ENCODE measurements around the gene ELL2. TPM values are rescaled to one million over a fixed set of nuclear protein-coding genes. Genes with fewer than 3 reads are reported as not detected.
A peak's percentile ranks its signal among the peaks of the same experiment; 100 is the strongest.

Gene ELL2
- total RNA-seq, 1 experiment from 2014 or later, result 0.54 TPM

GRCh38 chr5:95959051-95959887 lies 2.4 kb downstream of the ELL2 start:
- in situ Hi-C loops (cut with HindIII; ENCODE audit: low sequenced_read_pairs), result no loop called here
- DNase-seq (ENCODE audit: low spot score), result peak; percentile 34

- no peak for DNase-seq (ENCODE audit: low spot score)
Measured at GRCh38 chr5:95958310-95959014, 3.2 kb downstream of the ELL2 start.

GRCh38 chr5:95957561-95958203 lies 4.0 kb downstream of the ELL2 start:
- in situ Hi-C loops (cut with HindIII; ENCODE audit: low sequenced_read_pairs), result no loop called here
- no peak for DNase-seq (ENCODE audit: low spot score)

More at GRCh38 chr5:95958310-95959014, 3.2 kb downstream of the ELL2 start:
- in situ Hi-C loops (cut with HindIII; ENCODE audit: low sequenced_read_pairs), result no loop called here

- DNase-seq (ENCODE audit: low spot score), result no peak
- in situ Hi-C loops (cut with HindIII; ENCODE audit: low sequenced_read_pairs), result no loop called here
Measured at GRCh38 chr5:95956900-95957293, 4.8 kb downstream of the ELL2 start.

- in situ Hi-C loops (cut with HindIII; ENCODE audit: low sequenced_read_pairs), result no loop called here
- DNase-seq (ENCODE audit: low spot score), result peak; percentile 76
Measured at GRCh38 chr5:95956021-95956899, 5.4 kb downstream of the ELL2 start.

GRCh38 chr5:95954716-95955115 lies 6.9 kb downstream of the ELL2 start:
- in situ Hi-C loops (cut with HindIII; ENCODE audit: low sequenced_read_pairs), result no loop called here
- no peak for DNase-seq (ENCODE audit: low spot score)

GRCh38 chr5:95953021-95953702 lies 8.5 kb downstream of the ELL2 start:
- in situ Hi-C loops (cut with HindIII; ENCODE audit: low sequenced_read_pairs), result no loop called here

GRCh38 chr5:95951916-95952315 lies 9.7 kb downstream of the ELL2 start:
- in situ Hi-C loops (cut with HindIII; ENCODE audit: low sequenced_read_pairs), result no loop called here
- no peak for DNase-seq (ENCODE audit: low spot score)

More at GRCh38 chr5:95953021-95953702, 8.5 kb downstream of the ELL2 start:
- no peak for DNase-seq (ENCODE audit: low spot score)

GRCh38 chr5:95949810-95950209 lies 11.8 kb downstream of the ELL2 start:
- in situ Hi-C loops (cut with HindIII; ENCODE audit: low sequenced_read_pairs), result no loop called here

GRCh38 chr5:95948631-95949030 lies 13.0 kb downstream of the ELL2 start:
- in situ Hi-C loops (cut with HindIII; ENCODE audit: low sequenced_read_pairs), result no loop called here

More at GRCh38 chr5:95949810-95950209, 11.8 kb downstream of the ELL2 start:
- no peak for DNase-seq (ENCODE audit: low spot score)

GRCh38 chr5:95946451-95946850 lies 15.2 kb downstream of the ELL2 start:
- in situ Hi-C loops (cut with HindIII; ENCODE audit: low sequenced_read_pairs), result no loop called here
- DNase-seq (ENCODE audit: low spot score), result no peak

More at GRCh38 chr5:95948631-95949030, 13.0 kb downstream of the ELL2 start:
- DNase-seq (ENCODE audit: low spot score), result no peak

GRCh38 chr5:95942968-95943367 lies 18.7 kb downstream of the ELL2 start:
- in situ Hi-C loops (cut with HindIII; ENCODE audit: low sequenced_read_pairs), result no loop called here

GRCh38 chr5:95942414-95942813 lies 19.2 kb downstream of the ELL2 start:
- no peak for DNase-seq (ENCODE audit: low spot score)
- in situ Hi-C loops (cut with HindIII; ENCODE audit: low sequenced_read_pairs), result no loop called here

More at GRCh38 chr5:95942968-95943367, 18.7 kb downstream of the ELL2 start:
- DNase-seq (ENCODE audit: low spot score), result no peak

GRCh38 chr5:95941756-95942155 lies 19.9 kb downstream of the ELL2 start:
- DNase-seq (ENCODE audit: low spot score), result no peak
- in situ Hi-C loops (cut with HindIII; ENCODE audit: low sequenced_read_pairs), result no loop called here

GRCh38 chr5:95940758-95941682 lies 20.6 kb downstream of the ELL2 start:
- in situ Hi-C loops (cut with HindIII; ENCODE audit: low sequenced_read_pairs), result no loop called here
- no peak for DNase-seq (ENCODE audit: low spot score)

- in situ Hi-C loops (cut with HindIII; ENCODE audit: low sequenced_read_pairs), result no loop called here
Measured at GRCh38 chr5:95939465-95939864, 22.2 kb downstream of the ELL2 start.

GRCh38 chr5:95938766-95939165 lies 22.9 kb downstream of the ELL2 start:
- DNase-seq (ENCODE audit: low spot score), result no peak
- in situ Hi-C loops (cut with HindIII; ENCODE audit: low sequenced_read_pairs), result no loop called here

More at GRCh38 chr5:95939465-95939864, 22.2 kb downstream of the ELL2 start:
- no peak for DNase-seq (ENCODE audit: low spot score)
